Stimulated activated CD8-positive, alpha-beta memory T cell treated with anti-CD3 and anti-CD28 coated beads, Interleukin-12 subunit alpha, Interleukin-12 subunit beta, amount 100 ng/mL, for 4 hours (primary cell): ENCODE results near the gene LIX1L.

Experiments used
- DNase-seq: peaks from one replicate; pipeline ENCODE4 v3.0.0-alpha.2; 2020; ENCODE audit warnings: low read depth

Gene LIX1L

DNA sequence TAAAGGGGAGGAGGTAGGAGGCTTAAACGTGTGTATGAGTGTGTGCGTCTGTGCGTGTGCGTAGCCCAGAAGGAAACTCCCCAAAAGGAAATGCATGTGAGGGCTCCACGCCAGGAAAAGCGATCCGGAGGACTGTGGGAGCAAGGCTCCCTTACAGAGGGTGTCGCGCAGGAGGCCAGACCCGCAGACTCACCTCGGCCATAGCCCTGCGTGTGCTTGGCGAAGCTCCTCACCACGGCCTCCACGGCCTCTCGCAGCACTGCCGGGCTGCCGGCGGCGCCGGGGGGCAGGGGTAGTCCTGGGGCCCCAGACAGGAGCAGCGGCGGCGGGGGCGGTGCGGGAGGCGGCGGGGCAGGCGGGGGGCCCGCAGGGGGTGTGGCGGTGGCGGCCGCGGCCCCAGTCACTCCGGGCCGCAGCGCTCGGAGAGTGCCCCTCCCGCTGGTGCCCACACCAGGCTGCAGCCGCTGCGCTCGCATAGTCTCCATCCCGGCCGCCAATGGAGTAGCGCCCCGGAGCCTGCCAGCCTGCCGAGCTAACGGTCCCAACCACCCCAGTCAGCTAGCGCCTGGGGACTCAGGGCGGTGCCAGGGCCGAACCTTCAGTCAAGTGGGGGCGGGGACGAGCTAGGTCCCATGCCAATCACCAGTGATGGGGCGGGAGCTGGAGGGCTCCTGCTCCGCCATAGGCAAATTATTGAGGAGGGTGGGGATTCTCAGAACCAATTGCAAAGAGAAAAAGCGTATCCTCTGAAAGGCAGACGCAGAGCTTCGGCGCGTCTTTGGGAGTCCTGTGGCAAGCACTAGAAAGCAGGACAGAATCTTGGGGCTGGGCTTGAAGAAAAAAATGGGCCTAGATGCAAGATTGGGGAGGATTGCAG is at the start of gene LIX1L:
LIX1L (minus strand) TSS at position 575 of the 877 bp plus-strand sequence; CDS start at position 485, 90 bp downstream.
- DNase-seq: peak; percentile 86

DNA sequence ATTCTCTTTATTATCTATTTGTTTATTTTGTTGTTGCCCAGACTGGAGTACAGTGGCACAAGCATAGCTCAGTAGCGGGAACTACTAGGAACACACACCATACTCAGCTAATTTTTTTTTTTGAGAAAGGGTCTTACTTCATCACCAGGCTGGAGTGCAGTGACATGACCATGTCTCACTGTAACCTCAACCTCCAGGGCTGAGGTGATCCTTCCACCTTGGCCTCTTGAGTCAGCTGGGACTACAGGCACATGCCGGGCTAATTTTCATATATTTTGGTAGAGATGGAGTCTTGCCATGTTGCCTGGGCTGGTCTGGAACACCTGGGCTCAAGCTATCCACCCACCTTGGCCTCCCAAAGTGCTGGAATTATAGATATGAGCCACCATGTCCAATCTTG is 43.9 kb upstream of the LIX1L start:
- no peak for DNase-seq

DNA sequence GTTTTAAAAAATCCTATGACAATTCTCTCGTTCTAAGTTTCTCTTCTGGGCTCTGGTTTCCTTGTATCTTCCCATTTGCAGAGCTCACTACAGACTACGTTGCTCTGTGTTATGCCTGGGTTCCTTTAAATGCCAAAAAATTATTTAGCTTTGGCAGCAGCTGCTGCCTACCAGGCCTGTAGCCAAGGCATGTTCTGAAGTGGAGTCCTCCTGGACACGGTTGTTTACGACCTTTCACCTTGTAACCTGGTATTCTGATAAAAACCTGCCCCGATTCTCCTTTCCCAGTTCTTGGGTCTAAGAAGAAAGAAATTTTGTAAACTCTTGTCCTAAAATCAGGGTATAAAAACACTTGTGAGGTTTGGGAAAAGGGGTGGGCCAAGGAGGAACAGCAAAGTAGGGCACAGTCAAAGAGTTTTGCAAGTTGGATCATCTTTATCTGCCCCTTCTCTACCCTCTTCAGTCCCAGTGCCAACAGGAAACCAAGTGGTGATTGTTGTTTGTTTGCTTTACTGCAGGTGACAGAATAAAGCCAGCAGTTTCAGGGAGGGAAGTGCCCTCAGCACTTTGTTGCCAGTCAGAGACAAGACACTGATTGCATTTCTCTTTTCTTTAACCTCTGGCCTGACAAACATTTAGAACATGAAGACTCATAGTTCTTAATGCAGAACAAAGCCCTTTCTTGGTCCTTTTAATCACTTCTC is 41.7 kb upstream of the LIX1L start:
- DNase-seq: no peak

DNA sequence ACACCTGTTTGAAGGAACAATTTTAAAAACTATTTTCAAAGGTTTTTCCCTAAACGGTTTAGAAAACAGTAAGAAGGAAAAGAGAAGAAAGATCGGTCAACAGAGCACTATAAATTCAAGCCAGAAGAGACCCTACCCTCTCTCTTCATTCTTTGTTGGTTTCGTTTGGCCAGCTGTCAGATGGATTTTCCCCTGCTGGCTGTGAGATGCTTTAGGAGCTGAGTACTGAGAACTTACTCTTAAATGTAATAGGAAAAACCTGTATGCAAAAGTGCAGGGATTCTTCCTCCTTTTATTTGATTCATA is 39.9 kb upstream of the LIX1L start:
- DNase-seq: no peak

DNA sequence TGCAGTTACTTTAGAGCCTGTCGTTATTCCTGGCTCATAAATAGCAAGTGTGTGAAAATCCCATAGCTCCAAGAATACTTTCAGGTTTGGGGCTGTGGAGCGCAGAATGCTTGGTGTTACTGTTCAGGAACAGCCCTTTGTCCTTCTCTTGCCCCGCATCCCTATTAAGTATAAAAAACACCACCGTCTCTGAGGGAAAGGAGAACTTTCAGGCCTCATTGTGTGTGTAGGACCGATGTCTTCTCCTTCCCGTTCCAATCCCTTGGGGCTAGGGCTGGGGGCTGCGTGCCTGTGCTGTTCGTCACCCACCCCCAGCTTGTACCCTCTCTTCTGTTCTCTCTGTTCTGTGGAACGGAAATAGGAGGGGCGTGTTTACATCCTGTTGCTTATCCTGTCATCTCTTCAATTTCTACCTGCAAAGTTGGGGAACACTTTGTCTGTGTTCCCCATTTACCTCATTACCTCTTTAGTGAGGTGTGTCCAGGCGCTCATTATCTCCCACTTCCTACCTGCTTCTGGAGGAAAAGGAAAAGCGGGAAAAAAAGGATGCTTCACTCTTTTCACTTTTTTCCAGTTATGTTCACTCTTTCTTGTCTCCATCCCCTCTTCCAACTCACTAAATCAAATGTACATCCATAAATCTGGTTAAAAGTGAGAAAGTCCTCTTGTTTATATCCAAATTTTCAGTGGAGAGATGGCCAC is 39.4 kb upstream of the LIX1L start:
- DNase-seq: no peak

DNA sequence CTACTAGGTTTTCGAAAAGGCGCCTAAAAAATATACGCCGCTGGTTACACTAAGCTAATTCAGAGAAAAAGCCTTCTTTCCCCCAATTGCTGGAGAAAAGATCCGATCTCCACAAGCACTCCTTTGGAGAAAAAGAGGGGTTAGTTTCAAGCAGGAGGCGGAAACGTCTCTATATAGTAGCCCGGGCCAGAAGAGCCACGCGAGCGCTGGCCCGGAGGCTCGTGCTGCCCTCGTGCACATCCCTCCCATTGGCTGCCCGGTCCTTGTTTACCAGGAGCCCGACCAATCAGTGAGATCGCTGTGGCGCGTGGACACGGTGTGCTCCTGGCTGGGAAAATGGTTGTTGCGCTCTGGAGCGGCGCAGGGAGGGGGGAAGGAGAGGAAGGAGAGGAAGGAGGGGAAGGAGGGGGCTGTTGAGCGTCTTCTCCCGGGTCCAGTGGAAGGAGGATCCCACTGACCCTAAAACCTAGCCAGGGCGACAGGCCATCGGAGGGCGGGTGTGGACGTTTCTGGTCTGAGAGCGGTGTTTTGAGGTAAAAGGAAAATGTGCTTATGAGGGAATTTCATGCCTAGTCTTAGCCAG is 38.7 kb upstream of the LIX1L start, which contains the start of gene TXNIP:
TXNIP (minus strand) TSS at position 147 of the 583 bp plus-strand sequence. CDS start 313 bp downstream, outside the sequence.
- DNase-seq: peak; percentile 85

DNA sequence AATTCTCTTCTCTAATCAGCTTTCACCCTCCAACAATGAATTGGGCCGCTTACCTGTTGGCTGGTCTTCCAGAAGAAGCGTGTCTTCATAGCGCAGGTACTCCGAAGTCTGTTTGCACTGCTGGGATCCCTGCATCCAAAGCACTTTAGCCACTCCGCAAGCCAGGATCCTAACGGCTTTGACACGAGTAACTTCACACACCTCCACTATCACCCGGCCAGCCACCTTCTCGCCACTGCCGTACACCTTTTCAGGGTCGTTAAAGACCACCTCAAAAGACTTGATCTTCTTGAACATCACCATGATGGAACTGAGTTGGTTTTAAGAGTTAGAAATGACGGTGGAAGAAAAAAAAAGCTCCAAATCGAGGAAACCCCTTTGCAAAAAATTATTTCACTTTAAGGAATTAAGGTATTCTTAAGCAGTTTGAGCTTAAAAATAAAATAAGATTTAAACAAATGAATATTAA is 38.2 kb upstream of the LIX1L start:
- no peak for DNase-seq

DNA sequence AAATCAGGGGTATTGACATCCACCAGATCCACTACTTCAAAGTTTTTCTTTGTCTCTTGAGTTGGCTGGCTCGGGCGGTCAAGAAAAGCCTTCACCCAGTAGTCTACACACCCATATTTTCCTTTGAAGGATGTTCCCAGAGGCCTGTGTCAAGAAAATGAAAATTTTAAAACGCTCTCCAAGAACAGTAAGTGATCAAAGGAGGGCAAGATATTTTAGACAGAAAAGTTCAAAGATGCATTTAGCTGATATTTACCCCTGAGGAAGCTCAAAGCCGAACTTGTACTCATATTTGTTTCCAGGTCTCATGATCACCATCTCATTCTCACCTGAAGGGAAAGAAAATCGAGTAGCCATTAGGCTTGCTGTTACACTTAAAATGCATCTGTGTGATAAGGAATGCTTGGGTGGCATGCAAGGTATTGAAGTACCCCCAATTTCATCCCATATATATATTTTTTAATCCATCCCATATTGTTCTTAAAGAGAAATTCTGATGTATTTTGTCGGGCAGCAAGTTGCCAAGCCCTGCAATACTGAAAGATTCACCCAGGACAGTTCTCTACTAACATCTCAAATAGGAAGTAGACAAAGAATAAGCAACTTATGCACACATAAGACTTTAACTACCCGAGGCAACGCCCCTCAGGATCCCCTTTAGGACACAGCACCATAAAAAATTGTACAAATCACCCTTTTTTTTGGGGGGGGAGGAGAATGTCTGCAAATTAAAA is 37.5 kb upstream of the LIX1L start:
- DNase-seq: no peak

DNA sequence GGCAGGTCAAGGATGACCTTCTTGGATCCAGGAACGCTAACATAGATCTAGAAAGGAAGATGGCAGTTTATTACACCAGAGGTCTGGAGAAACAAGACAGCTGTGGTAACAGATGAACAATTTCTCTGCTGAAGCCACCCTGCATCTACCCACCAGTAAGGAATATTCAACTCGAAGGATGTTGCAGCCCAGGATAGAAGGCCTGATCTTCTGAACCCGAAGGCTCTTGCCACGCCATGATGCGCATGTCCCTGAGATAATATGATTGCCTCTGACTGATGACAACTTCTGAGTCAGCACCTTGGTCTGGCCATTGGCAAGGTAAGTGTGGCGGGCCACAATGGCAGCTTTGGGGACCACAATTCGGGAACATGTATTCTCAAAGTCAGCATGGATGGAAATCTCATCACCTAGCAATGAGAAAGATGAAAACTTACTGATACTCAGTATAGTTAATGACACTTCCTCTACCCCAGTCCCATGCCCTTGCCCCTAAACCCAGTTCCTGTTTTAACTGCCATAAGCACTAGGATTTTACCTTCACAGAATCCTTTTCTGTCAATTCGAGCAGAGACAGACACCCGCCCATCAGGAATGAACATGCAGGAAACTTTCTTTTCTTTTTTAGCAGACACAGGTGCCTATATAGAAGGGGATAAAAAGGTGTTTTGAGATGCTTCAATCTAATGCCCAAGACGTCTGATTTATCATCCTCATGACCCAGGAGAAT is 36.7 kb upstream of the LIX1L start:
- no peak for DNase-seq

DNA sequence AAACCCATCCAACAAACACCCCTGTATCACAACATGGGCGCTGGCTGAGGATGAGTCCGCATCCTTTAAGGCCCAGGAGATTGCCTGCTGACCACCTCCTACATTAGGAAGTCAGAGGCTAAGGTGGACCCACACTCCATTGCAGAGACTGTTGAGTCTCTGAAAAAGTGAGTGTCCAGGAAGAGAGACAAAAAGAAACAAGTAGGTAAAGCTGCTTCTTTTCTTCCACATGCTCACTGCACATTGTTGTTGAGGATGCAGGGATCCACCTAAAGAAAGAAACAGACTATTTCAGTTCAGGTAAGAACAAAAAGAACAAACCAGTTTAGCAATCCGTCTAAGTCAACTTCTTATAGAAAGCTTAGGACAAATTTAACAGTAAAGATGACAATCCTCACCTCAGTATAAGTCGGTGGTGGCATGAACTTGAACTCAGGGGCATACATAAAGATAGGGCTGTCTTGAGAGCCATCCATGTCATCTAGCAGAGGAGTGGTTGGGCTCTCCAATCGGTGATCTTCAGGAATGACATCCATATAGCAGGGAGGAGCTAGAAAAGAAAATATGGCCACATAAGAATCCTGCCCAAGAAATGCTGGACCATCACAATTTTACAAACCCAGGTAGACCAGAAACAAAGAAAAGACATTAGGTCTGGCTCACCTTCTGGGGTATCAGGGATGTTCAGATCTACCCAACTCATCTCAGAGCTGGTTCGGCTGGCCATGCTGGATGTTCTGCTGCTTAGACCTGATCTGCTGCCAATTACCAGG is 36.0 kb upstream of the LIX1L start:
- DNase-seq: no peak

DNA sequence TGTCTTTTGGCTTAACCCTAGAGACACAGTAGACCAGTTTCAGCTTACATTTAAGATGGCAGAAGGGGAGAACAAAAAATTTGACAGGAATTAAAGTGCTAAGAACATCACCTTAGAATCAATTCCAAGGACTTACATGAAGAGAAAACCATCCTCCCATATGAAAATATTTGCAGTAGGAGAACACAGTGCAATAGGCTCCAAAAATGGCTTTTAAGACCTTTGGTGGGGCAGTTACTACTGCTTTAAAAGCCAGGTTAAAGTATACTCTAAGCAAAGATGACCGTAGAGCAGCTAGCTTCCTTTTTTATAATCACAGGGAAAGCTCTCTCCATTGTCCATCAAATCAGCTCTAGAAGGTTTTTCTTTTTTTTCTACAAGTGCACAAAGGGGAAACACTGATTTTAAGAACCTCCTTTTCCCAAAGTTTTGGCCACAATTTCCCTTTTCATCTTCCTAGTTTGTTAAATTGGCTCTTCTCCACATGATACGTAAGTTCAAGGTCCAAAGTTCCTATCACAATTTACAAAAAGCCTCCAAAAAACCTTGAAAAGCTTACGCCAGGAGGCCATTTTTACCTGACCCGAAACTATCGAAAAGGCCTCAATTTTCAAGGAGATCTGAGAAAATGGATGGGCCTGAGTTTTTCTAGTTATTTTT is 35.3 kb upstream of the LIX1L start:
- DNase-seq: no peak

DNA sequence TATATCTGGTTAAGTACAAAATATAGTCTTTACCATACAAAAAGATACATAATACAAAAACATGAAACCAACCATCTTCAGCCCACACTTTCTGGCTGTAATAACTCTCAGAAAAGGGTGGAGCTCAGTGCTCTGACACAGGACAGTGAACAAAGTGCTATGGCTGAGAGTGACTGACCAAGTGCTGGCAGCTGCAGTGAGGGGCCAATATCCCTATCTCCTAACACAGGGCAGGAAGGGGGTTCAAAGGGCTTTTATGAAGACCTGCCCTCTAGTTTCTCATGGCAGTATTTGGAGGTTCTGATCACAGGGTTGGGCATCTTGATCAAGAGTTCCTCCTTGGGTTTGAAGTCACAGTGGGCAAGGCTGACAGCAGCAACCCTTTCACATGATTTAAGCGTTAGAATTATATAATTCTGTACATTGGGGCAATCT is 34.7 kb upstream of the LIX1L start:
- DNase-seq: no peak

DNA sequence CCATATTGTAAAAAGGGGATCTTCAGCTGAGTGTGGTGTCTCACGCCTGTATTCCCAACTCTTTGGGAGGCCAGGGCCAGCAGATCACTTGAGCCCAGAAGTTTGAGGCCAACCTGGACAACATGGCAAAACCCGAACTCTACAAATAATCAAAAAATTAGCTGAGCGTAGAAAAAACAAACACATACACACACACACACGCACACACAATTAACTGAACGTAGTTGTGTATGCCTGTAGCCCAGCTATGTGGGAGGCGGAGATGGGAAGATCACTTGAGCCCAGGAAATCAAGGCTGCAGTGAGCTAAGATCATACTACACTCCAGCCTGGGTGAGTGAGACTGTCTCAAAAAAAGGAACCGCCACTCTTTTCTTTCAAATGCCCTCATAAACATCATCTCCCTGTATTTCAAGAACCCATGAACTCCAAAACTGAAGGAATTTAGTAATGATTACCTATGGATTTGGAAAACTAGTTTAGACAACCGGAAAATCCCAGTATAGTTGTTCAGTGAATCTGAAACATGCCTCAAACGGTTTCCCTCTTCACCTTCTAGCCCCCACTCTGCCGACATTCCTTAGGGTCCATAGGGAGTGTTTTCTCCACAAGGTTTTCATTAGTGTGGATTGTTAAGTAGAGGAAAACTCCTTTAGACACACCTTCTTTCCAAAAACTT is 34.1 kb upstream of the LIX1L start:
- no peak for DNase-seq

DNA sequence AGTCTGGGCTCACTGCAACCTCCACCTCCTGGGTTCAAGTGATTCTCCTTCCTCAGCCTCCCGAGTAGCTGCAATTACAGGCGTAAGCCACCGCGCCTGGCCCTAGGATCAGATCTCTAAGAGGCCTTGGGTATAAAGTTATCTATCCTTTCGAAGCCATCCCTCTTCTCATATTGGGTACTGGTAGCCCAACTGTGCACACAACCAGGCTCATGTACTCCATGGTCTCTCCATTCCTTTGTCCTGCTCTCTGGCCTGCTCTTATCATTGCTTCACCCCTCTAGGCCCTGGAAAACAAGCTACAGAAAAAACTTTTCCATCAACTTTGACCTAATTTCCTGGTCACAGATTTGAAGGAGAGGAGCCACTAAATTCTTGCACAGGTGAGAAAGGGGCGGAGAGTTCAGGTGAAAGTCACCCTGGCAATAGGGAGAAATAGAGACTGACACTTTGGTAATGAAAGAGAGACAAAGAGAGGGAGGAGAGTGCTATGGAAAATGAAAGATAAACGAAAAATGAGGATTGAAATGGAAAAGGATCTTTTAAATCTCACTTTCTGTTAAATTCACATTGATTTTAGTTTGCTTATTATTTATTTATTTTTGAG is 32.5 kb upstream of the LIX1L start:
- DNase-seq: no peak

DNA sequence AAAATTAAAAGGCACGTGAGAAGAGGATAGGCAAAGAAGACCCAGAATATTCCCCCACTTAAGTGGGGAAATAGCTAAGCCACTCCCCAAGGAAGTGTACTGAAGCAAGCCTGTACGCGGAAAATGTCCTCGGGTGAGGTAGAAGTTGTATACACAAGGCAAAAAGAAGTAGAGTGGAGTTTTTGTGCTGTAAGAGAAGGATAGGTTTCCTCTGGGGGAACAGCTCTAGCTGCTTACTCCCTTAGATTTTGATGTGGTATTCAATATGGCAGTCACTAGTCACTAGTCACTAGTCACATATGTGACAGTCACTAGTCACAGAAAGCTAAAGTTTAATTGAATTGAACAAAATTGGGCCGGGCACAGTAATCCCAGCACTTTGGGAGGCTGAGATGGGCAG is 31.0 kb upstream of the LIX1L start:
- no peak for DNase-seq

DNA sequence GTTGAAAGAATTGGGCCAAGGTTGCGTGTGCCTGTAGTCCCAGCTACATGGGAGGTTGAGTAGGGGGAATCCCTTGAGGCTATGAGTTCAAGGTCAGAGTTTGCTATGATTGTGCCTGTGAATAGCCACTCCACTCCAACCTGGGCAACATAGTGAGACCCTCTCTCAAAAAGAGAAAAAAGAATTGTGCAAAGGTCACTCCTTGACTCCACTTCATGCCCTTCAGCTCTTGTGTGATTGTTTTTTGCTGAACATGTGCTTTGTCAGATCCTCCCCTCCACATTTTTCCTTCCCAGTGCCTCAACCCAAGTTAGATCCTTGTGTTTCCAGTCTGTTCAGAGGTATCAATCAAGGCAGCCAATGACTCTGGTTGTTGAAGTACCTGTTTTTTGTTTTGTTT is 30.1 kb upstream of the LIX1L start:
- no peak for DNase-seq

DNA sequence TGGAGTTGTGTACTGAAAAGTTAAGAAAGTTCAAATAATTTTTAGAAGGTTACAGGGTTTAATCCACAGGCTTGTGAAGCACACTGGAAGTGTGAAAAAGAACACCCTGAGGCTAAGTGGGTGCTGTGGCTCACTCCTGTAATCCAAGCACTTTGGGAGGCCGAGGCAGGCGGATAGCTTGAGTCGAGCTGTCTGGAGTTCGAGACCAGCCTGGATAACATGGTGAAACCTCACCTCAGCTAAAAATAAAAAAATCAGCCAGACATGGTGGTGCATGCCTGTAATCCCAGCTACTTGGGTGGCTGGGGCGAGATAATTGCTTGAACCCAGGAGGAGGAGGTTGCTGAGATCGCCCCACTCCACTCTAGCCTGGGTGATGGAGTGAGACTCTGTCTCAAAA is 28.7 kb upstream of the LIX1L start:
- DNase-seq: no peak
